ENCODE measurements around the gene BCL10.

- no peak for TF ChIP-seq CTCF (IDR thresholded peaks at IDR 0.05)
- TF ChIP-seq POLR2A (IDR thresholded peaks at IDR 0.05) = no peak
Measured at GRCh38 chr1:85243372-85243771, 33.1 kb downstream of the BCL10 start.
